Measurements from ENCODE around the gene EML1.
"Not testable (repeated sequence)": the region's sequence is repeated elsewhere in the genome, so short reads cannot be mapped to it uniquely, and the experiment has no call there.

The EML1 gene

DNA sequence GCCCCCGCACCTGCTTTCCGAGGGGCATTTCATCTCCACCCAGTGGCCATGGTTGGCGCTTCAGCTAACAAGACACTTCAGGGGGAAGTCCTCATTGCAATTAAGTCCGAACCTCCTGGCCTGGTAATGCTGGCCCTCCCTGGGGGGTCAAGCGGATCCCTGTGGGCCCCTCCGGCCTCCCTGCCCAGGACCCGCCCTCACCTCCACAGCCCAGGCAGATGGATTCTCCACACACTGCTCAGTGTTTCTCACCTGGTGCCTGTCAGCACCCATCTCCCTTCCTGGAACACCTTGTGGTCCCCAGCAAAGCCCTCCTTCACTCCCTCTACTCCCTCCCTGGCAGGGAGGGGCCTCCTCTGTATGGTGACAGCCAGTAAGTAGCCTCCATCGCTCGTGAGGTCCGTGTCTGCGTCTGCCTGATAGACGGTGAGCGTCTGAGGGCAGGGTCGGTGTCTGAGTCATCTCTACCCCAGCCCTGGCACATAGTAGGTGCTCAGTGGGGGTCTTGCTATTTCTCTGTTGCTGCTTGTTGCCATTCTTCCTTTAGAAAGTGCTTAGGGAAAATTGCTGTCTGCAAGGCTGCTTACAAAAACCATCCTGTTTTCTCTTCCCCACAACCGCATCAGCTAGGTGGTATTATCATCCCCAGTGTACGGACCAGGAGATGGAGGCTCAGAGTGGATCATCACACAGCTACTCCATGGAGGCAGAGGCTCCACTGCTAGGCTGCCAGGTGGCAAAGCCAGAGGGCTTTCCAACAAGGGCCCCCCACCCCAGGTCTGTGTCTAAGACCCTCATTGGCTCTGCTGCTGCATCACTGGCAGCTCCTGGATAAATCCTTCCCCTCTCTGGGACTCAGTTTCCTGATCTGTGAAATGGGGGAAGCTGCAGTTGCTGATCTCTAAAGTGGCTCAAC, 39.7 kb upstream of the EML1 start:
- Mint-ChIP-seq H3K4me1 (ENCODE audit: low read depth) (peaks cover 19% of the 10 kb centered on the region), H3K27ac (no peak overlapping the region), H3K9me3 (ENCODE audit: low read depth) (no peaks in the 10 kb centered on the region)

DNA sequence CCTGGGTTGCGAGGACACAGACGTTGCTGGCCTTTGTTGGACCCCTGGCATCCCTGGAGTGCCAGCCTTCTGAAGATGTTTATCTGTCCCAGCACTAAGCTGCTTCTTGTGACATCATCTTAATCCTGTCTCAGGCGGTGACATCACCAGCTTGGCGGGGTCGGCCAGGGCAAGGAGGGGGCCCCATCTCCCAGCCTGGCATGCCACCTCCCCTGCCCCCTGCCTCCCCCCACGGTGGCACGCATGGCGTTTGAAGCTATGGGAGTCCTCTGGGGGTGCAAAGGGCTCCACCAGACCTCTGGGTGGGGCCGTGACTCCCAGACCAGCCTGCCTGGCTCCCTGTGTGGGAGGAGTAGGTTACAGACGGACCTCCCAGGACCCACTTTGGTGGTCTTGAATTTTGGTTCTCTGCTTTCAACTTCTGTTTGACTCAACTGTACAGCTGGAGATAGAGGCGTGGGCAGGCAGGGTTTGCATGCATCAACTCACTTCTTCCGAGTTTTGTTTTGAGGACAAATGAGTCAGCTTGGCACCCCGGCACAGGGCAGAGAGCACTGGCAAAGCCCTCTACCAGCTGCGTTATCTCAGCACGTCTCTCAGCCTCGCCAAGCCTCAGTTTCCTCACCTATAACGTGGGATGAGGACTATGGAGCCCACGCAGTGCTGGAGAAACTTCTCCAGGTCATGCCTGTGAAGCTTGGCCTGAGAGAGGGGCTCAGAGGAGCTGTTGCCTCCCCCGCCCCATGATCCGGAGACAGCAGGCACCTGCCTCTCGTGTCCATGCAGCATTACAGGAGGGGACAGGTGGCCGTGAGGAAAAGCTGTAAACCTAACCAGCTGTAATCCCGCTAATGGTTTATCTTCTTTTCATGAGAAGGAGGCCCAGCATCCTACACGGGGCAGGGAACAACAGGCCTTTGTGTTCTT, 38.8 kb upstream of the EML1 start:
- Mint-ChIP-seq H3K27me3 (peaks cover 18% of the 10 kb centered on the region), H3K4me1 (ENCODE audit: low read depth) (peaks cover 19% of the 10 kb centered on the region), H3K36me3 (no peaks in the 10 kb centered on the region), H3K4me3 (no peak overlapping the region), H3K9me3 (ENCODE audit: low read depth) (no peaks in the 10 kb centered on the region), H3K27ac (no peak overlapping the region)

More for the DNA sequence above, 39.7 kb upstream of the EML1 start:
- H3K4me3 Mint-ChIP-seq: no peak overlapping the region
- H3K27me3 Mint-ChIP-seq: peaks cover 18% of the 10 kb centered on the region
- H3K36me3 Mint-ChIP-seq: no peaks in the 10 kb centered on the region

DNA sequence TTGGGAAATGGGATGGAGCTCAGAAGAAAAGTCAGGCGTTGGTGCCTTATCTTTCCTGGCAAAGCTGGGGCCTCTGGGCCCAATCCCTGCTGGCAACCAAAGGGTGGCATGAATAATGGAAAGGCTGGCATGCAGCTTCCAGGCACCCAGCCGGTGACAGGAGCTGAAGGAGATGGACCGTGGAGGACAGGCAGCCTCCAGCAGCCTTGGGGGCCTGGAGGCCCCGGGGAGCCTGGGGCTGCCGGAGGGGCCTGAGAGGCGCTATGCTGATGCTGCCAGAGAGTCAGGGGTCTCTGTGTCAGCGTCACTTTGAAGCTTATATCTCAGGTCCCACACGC, 38.2 kb upstream of the EML1 start:
- Mint-ChIP-seq H3K27ac (no peak overlapping the region), H3K27me3 (peaks cover 18% of the 10 kb centered on the region), H3K36me3 (no peaks in the 10 kb centered on the region), H3K9me3 (ENCODE audit: low read depth) (no peaks in the 10 kb centered on the region), H3K4me3 (no peak overlapping the region), H3K4me1 (ENCODE audit: low read depth) (peaks cover 19% of the 10 kb centered on the region)

DNA sequence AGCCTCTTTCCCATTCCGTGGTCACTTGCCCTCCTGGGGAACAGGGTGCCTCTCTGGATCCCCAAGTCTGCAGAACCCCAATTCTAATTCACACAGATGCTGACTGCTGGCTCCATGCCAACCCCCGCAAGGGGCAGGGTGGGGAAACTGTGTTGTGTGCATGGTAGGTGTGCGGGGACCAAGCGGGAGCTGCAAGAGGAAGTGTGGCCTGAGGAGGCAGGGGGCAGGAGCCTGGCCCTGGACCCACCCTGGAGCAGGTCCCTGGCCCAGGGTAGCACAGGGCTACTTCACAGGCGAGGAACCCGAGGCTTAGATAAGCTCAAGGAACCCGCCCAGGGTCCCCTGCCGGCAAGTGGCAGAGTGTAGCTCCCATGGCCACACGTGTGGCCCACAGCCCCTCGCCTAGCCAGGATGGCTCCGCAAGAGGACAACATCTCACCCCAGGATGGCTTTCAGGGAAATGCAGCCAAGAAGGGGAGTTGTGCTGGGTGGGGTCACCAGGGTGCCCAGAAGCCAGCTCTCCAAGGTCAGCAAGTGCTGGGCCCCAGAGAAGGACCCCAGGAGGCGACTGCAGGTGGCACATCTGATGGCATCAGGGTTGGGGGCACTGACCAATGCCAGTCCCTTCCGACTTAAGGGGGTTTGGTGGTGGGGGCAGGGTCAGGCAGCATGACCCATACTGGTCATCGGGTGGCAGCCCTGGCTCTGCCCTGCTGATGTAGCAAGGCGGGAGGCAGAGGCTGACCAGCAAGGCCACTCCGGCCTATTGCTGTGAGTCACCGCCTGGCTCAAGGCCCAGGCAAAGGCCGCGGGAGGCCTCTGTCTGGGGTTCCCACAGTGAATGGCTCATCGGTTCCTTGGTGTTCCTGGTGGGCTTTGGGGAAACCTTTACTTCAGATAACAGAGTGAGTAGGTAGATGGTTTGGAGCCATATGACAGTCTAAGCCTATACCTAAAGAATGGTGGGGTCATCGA, 37.3 kb upstream of the EML1 start:
- H3K27ac Mint-ChIP-seq: no peak overlapping the region
- peaks cover 18% of the 10 kb centered on the region for H3K27me3 Mint-ChIP-seq

DNA sequence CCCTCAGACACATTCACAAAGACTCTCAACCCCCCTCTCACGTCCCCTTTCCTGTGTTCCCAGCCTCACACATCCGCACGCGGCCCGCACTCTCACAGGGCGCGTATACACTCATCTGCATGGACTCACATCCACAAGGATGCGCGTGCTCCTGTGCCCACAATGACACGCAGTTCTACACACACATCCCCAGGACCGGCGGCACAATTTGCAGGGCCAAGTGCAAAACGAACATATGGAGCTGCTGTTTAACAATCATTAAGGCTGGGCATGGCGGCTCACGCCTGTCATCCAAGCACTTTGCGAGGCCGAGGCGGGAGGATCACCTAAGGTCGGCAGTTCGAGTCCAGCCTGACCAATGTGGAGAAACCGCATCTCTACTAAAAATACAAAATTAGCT, 36.4 kb upstream of the EML1 start:
- peaks cover 15% of the 10 kb centered on the region for H3K27me3 Mint-ChIP-seq
- H3K4me3 Mint-ChIP-seq: no peak overlapping the region
- H3K27ac Mint-ChIP-seq: no peak overlapping the region
- H3K9me3 Mint-ChIP-seq (ENCODE audit: low read depth): no peaks in the 10 kb centered on the region
- peaks cover 15% of the 10 kb centered on the region for H3K4me1 Mint-ChIP-seq (ENCODE audit: low read depth)
- H3K36me3 Mint-ChIP-seq: no peaks in the 10 kb centered on the region

More for the DNA sequence above, 37.3 kb upstream of the EML1 start:
- Mint-ChIP-seq H3K4me3 (no peak overlapping the region), H3K9me3 (ENCODE audit: low read depth) (no peaks in the 10 kb centered on the region), H3K36me3 (no peaks in the 10 kb centered on the region), H3K4me1 (ENCODE audit: low read depth) (peaks cover 19% of the 10 kb centered on the region)

DNA sequence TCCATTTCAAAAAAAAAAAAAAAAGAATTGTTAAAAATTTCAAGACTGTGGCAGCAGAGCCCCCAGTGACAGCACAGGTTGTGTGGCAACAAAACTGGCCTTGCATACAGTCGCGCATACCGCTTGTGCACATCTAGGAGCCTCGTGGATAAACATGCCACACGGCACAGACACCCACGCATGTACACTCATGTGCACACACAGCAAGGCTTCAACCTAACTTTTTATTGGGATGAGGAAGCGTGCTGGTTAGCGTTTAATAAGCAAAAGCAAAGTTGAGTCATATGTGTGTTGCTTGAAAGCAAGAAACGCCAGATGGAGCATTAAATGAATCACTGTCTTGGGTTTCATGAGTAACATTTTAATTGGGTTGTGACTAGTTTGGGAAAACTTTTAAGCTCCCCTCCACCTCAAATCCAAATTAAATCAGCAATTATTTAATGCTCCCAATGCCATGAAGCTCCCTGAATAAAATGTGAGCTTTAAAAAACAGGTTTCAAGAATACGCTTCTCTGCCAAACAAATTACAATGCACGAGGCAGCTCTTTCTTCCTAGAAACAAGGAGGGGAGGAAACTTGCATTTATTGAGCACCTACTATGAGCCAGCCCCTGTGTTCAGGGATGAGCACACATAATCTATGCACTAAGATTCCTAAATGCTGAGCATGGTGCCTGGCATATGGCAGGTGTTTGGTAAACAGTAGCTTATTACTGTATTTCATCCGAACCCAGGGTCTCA, 35.7 kb upstream of the EML1 start:
- peaks cover 10% of the 10 kb centered on the region for H3K4me1 Mint-ChIP-seq (ENCODE audit: low read depth)
- H3K9me3 Mint-ChIP-seq (ENCODE audit: low read depth): no peaks in the 10 kb centered on the region
- H3K36me3 Mint-ChIP-seq: no peaks in the 10 kb centered on the region
- no peak overlapping the region for H3K4me3 Mint-ChIP-seq
- H3K27me3 Mint-ChIP-seq: peaks cover 12% of the 10 kb centered on the region
- H3K27ac Mint-ChIP-seq: no peak overlapping the region

DNA sequence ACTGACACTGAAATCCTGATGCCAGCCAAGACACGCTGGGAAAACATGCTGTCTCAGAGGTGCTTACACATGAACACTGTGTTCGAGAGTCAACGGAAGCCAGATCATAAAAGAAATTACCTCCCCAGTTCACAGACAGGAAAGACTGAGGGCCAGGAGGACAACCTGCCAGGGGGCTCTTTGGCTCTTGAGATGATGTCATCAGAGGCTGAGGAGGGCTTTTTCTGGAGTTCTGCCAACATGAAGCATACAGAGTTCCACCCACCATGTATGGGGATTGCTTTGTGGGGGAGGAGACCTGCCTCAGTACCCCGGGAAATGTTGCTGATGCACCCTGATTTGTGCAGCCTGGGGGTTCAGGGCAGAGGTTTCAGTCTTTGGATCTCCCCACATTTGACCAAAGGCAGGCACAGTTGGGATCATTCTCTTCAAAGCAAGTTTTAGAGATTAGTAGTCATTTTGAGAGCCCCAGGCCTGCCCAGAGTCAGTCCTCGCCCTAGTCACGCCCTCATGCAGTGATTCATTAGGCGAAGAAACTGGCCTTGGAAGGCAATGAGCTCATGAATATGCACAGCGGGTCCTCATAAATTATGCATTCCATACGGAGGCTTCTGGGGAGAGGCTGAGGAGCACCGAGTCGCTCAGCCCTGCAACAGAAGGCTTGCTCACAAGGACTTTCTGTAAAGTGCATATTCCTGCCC, 34.9 kb upstream of the EML1 start:
- Mint-ChIP-seq H3K9me3 (ENCODE audit: low read depth) (no peaks in the 10 kb centered on the region), H3K4me3 (no peak overlapping the region), H3K36me3 (no peaks in the 10 kb centered on the region), H3K27me3 (peaks cover 12% of the 10 kb centered on the region), H3K27ac (no peak overlapping the region), H3K4me1 (ENCODE audit: low read depth) (peaks cover 5% of the 10 kb centered on the region)

DNA sequence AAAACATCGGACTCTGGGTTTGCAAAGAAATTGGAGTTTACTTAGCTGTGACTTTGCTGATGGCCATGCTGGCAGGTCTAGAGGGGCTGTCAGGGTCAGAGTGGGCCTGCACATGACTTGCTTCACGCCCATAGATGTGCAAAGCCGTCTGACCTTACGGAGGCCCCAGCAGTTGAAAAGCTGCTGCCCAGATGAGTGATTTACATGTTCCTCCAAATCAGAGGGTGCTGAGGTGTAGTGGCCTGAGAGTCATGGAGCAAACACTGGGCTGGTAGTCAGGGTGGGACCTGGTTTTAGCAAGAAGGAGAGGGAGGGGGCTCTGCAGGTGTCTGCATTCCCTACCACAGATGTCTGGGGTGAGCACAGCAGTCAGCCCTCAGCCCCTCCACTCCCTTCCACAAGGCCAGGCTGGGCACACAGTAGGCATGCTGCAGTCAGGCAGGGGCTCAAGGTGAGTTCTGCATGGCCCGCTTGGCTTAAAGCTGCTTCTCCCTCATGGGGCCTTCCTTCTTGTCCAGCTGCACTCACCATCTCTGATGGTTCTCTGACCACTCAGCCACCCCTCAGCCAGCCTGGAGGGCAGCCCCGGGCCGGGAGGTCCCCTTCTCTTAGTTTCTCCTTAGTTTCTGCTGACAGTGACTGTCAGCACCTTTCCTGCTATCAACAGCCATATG, 34.2 kb upstream of the EML1 start:
- Mint-ChIP-seq H3K27me3 (peaks cover 6% of the 10 kb centered on the region), H3K4me1 (ENCODE audit: low read depth) (no peaks in the 10 kb centered on the region), H3K9me3 (ENCODE audit: low read depth) (no peaks in the 10 kb centered on the region), H3K4me3 (no peak overlapping the region), H3K36me3 (no peaks in the 10 kb centered on the region), H3K27ac (no peak overlapping the region)

DNA sequence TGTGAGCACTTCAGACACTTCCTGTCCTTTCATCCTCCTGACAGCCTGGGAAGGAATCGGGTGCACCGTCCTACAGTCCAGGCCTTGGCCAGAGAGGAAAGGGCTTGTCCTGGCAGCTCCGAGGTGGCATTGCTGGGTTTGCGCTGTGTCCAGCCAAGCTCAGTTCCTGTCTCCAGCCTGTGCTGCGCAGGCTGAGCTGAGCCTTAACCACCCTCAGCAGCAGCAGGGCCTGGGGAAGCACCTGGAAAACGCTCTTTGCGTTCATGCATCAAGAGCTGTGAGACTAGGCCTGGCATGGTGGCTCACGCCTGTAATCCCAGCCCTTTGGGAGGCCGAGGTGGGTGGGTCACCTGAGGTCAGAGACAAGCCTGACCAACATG, 33.7 kb upstream of the EML1 start:
- Mint-ChIP-seq H3K9me3 (ENCODE audit: low read depth) (no peaks in the 10 kb centered on the region), H3K27ac (no peak overlapping the region), H3K27me3 (peaks cover 3% of the 10 kb centered on the region), H3K4me3 (no peak overlapping the region), H3K4me1 (ENCODE audit: low read depth) (no peaks in the 10 kb centered on the region), H3K36me3 (no peaks in the 10 kb centered on the region)

DNA sequence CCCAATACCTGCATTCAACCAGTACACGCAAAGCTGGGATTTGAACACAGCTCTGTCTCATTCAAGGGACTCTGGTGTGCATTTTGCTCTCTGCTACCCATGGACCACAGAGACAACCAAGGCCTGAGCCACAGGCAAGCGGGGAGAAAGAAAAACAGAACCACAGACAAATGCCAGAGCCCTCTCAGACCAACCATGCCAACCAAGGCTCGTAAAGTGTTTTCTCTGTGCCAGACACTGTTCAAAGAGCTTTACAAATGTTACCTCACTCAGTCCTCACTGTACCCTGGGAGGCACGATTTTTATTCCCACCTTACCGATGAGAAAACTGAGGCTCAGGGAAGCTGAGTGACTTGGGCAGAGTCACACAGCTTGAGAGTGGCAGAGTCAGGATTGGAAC, 32.4 kb upstream of the EML1 start:
- peaks cover 2% of the 10 kb centered on the region for H3K27me3 Mint-ChIP-seq
- no peak overlapping the region for H3K4me3 Mint-ChIP-seq
- no peaks in the 10 kb centered on the region for H3K9me3 Mint-ChIP-seq (ENCODE audit: low read depth)
- no peak overlapping the region for H3K27ac Mint-ChIP-seq
- no peaks in the 10 kb centered on the region for H3K4me1 Mint-ChIP-seq (ENCODE audit: low read depth)
- no peaks in the 10 kb centered on the region for H3K36me3 Mint-ChIP-seq

DNA sequence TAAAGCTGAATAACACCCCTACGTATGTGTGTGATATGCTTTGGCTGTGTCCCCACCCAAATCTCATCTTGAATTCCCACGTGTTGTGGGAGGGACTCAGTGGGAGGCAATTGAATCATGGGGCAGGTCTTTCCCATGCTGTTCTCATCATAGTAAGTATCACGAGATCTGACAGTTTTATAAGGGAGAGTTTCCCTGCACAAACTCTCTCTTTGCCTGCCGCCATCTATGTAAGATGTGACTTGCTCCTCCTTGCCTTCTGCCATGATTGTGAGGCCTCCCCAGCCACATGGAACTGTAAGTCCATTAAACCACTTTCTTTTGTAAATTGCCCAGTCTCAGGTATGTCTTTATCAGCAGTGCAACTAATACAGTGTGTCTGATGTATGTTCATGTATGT, 30.3 kb upstream of the EML1 start:
- H3K27ac Mint-ChIP-seq; H3K36me3 Mint-ChIP-seq; H3K27me3 Mint-ChIP-seq; H3K9me3 Mint-ChIP-seq (ENCODE audit: low read depth); H3K4me3 Mint-ChIP-seq; H3K4me1 Mint-ChIP-seq (ENCODE audit: low read depth): not testable (repeated sequence)

DNA sequence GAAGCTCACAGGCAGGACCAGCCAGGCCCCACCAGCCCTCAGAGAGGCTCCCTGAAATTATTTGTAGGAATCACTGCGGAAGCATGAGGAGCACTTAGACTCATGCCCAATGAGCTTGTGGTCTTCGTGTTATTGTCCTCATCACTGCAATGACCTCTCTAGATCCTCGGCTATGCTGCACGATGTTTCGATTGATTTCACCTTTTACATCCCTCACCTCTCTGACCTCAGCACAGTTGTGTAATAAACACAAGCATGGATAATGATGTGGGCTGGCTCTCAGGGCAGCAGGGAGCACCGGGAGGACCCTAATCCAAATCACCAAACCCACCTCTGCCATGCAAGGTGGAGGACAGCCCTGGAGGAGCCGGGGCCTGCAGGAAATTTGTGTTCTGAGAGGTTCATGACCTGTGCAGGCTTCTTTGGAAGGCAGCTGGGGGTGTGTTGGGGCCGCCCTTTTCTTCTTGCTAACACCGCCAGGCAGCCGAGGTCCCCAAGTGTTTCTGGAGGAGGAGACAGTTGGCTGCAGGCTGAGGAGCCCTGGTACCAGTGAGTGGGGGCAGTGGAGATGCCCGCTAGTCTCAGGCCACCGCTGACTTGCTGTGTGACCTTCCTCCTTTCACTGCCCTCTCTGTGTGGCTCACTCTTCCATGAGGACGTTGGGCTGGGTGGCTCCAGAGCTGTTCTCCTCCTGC, 29.5 kb upstream of the EML1 start:
- Mint-ChIP-seq H3K9me3 (ENCODE audit: low read depth) (no peaks in the 10 kb centered on the region), H3K27ac (no peak overlapping the region), H3K27me3 (peaks cover 6% of the 10 kb centered on the region)

More for the DNA sequence above, 29.5 kb upstream of the EML1 start:
- Mint-ChIP-seq H3K36me3 (no peaks in the 10 kb centered on the region), H3K4me1 (ENCODE audit: low read depth) (no peaks in the 10 kb centered on the region), H3K4me3 (no peak overlapping the region)
